ENCODE data around the gene SHF.

SHF gene

DNA sequence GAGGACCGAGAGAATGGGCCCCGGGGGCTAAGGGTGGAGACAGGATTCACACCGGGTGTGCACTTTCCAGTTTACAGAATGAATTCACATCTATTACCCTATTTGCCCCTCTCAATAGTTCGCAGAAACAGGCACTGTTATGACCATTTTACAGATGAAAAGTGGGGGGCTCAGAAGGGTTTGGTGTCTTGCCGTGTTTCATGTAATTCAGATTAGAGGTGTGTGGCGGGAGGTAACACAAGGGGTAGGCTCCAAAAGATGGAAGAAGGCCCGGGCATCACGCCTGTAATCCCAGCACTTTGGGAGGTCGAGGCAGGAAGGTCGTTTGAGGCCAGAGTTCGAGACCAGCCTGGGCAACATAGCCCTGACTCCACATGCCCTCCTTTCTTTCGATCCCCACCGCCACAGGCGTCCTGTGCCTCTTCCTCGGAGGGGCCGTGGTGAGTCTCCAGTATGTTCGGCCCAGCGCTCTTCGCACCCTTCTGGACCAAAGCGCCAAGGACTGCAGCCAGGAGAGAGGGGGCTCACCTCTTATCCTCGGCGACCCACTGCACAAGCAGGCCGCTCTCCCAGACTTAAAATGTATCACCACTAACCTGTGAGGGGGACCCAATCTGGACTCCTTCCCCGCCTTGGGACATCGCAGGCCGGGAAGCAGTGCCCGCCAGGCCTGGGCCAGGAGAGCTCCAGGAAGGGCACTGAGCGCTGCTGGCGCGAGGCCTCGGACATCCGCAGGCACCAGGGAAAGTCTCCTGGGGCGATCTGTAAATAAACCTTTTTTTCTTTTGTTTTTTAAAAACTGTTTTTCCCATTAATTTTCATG is 70.2 kb downstream of the SHF start:
- Mint-ChIP-seq H3K36me3 (ENCODE audit: insufficient read depth) (peaks cover 2% of the 10 kb centered on the region), H3K9me3 (no peaks in the 10 kb centered on the region), H3K4me3 (peak overlapping the region; percentile 72 to 77), H3K4me1 (ENCODE audit: low read depth in 2 of 2) (peaks cover 18 to 32% of the 10 kb centered on the region in 2 donors), H3K27me3 (peaks cover 83 to 96% of the 10 kb centered on the region in 2 donors), H3K27ac (peak overlapping the region in 1 of 2 donors; percentile 3)
- peak; percentile 10 for ATAC-seq (replicated peaks)
- DNase-seq, result no peak
